Nephron progenitor cell (in vitro differentiated cells): ENCODE results near the gene WWOX.

Experiments used
- DNase-seq: peaks from one replicate; pipeline ENCODE4 v3.0.0; 2021
- H3K27ac Mint-ChIP-seq: 2 replicates; pipeline ENCODE4 v1.8.0; 2021; ENCODE audit warnings: mild to moderate bottlenecking, moderate library complexity, mixed read lengths
- H3K27me3 Mint-ChIP-seq: 2 replicates; pipeline ENCODE4 v1.8.0; 2021; ENCODE audit warnings: mild to moderate bottlenecking, low read depth, mixed read lengths; ENCODE audit not compliant: poor library complexity
- H3K36me3 Mint-ChIP-seq: 2 replicates; pipeline ENCODE4 v1.8.0; 2021; ENCODE audit warnings: low read depth, mixed read lengths
- H3K4me1 Mint-ChIP-seq: 2 replicates; pipeline ENCODE4 v1.8.0; 2021; ENCODE audit warnings: mixed read lengths
- H3K4me3 Mint-ChIP-seq: 2 replicates; pipeline ENCODE4 v1.8.0; 2021; ENCODE audit warnings: mild to moderate bottlenecking, moderate library complexity, mixed read lengths
- H3K9me3 Mint-ChIP-seq: 2 replicates; pipeline ENCODE4 v1.8.0; 2021; ENCODE audit warnings: mild to moderate bottlenecking, moderate library complexity, mixed read lengths
- CTCF ChIP-seq: fragments of 200-600 bp; sonication (generic); IDR thresholded peaks from 2 replicates; pipeline ENCODE4 v1.5.0; 2021; ENCODE audit warnings: antibody characterized with exemption

WWOX gene

GRCh38 chr16:78465730-78466129, 366.3 kb downstream of the WWOX start:
- no peak overlapping the region for H3K27ac Mint-ChIP-seq
- H3K4me1 Mint-ChIP-seq: peaks cover 55% of the 10 kb centered on the region
- H3K4me3 Mint-ChIP-seq: no peak overlapping the region
- peaks cover 39% of the 10 kb centered on the region for H3K9me3 Mint-ChIP-seq
- peaks cover 48% of the 10 kb centered on the region for H3K36me3 Mint-ChIP-seq
- DNase-seq: no peak
- TF ChIP-seq CTCF: no peak
- no peaks in the 10 kb centered on the region for H3K27me3 Mint-ChIP-seq

GRCh38 chr16:78469787-78470186, 370.3 kb downstream of the WWOX start:
- H3K4me1 Mint-ChIP-seq: peaks cover 39% of the 10 kb centered on the region
- no peak overlapping the region for H3K27ac Mint-ChIP-seq
- TF ChIP-seq CTCF: no peak
- no peak overlapping the region for H3K4me3 Mint-ChIP-seq
- no peaks in the 10 kb centered on the region for H3K27me3 Mint-ChIP-seq
- H3K9me3 Mint-ChIP-seq: peaks cover 25% of the 10 kb centered on the region
- DNase-seq: no peak
- H3K36me3 Mint-ChIP-seq: peaks cover 34% of the 10 kb centered on the region

GRCh38 chr16:78473031-78473699, 373.7 kb downstream of the WWOX start:
- H3K27ac Mint-ChIP-seq: peak overlapping the region; percentile 53
- no peak for DNase-seq
- H3K4me3 Mint-ChIP-seq: peak overlapping the region; percentile 12
- peaks cover 5% of the 10 kb centered on the region for H3K9me3 Mint-ChIP-seq
- no peak for TF ChIP-seq CTCF
- H3K4me1 Mint-ChIP-seq: peaks cover 26% of the 10 kb centered on the region
- peaks cover 4% of the 10 kb centered on the region for H3K27me3 Mint-ChIP-seq
- H3K36me3 Mint-ChIP-seq: peaks cover 13% of the 10 kb centered on the region

GRCh38 chr16:78474762-78475161, 375.3 kb downstream of the WWOX start:
- Mint-ChIP-seq H3K4me1 (peaks cover 32% of the 10 kb centered on the region), H3K27me3 (peaks cover 4% of the 10 kb centered on the region), H3K36me3 (peaks cover 7% of the 10 kb centered on the region), H3K9me3 (no peaks in the 10 kb centered on the region), H3K4me3 (no peak overlapping the region), H3K27ac (no peak overlapping the region)
- DNase-seq: no peak
- TF ChIP-seq CTCF: no peak

GRCh38 chr16:78476615-78477014, 377.2 kb downstream of the WWOX start:
- Mint-ChIP-seq H3K4me3 (no peak overlapping the region), H3K4me1 (peaks cover 44% of the 10 kb centered on the region), H3K27me3 (peaks cover 4% of the 10 kb centered on the region), H3K36me3 (no peaks in the 10 kb centered on the region), H3K9me3 (no peaks in the 10 kb centered on the region), H3K27ac (no peak overlapping the region)
- TF ChIP-seq CTCF: no peak
- DNase-seq: no peak

- Mint-ChIP-seq H3K4me3 (no peak overlapping the region), H3K9me3 (no peaks in the 10 kb centered on the region), H3K27me3 (peaks cover 4% of the 10 kb centered on the region), H3K4me1 (peaks cover 51% of the 10 kb centered on the region), H3K36me3 (no peaks in the 10 kb centered on the region), H3K27ac (no peak overlapping the region)
- TF ChIP-seq CTCF: peak; percentile 14
- DNase-seq: no peak
Observed at GRCh38 chr16:78478267-78478861, 378.9 kb downstream of the WWOX start.
